ENCODE measurements around the gene TM9SF1.

DNA sequence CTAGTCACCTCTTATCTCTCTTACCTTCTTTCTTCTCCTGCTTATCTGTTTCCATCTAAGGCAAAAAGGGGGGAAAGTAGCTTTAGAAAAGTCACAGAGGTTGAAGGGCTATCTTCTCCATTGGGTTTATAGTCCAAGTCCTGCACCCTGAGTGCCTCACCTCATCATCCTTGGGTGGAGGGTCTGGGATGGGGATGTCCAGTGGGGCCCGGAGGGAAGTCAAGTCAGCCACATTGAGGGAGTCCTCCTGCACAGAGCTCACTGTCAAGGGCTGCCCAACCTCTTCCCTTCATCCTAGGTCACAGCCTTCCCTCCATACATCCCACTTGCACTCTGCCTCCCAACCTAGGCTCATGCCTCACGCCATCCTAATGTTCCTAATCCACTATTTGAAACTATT, 50.0 kb downstream of the TM9SF1 start:
- TF ChIP-seq SP1 (IDR thresholded peaks at IDR 0.05) (no peak), FOXK2 (IDR thresholded peaks at IDR 0.05) (no peak), BHLHE40 (IDR thresholded peaks at IDR 0.05; ENCODE audit: borderline replicate concordance) (no peak), TARDBP (IDR thresholded peaks at IDR 0.05) (no peak), ARNT (IDR thresholded peaks at IDR 0.05) (no peak)
